Measurements from ENCODE around the gene BRCA1.

DNA sequence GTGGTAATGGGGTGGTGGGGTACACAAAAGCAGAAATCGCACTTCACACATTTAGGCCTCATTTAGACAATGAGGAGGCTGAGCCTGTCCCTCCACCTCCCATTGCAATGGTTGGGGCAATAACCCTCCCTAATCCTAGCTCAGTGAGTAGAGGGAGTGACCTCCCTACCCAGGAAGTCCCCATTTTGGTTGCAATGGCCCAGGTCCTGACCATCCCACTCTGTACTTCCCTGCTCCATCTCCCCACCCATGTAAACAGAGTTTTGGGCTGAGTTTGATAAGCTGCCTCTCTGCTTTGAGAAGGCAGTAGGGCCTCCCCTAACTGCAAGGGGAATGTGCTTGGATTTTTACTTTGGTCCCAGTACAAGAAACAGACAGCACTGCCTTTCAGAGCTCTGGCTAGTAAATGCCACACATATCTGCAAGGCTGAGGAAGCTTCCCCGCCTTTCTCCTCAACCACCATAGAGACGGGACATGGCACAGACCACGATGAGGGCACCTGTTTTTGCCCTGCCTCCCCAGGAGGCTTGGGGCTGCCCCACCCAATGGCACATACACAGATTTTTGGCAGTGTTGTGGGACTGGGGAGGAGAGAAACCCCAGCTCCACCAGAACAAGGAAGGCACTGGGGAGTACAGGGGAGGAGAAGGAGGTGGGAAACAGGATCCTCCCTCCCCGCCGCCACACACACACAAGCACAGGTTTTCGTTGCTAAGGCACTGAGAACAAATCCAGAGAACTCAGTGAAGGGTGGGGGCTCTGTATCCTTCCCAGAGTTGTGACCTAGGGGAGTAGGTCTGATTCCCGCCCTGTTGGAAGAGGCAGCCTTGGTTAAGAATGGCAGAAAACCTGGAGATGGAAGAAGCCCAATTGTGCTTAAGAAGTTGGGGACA, 110.3 kb downstream of the BRCA1 start:
- TF ChIP-seq, protein P1, sequence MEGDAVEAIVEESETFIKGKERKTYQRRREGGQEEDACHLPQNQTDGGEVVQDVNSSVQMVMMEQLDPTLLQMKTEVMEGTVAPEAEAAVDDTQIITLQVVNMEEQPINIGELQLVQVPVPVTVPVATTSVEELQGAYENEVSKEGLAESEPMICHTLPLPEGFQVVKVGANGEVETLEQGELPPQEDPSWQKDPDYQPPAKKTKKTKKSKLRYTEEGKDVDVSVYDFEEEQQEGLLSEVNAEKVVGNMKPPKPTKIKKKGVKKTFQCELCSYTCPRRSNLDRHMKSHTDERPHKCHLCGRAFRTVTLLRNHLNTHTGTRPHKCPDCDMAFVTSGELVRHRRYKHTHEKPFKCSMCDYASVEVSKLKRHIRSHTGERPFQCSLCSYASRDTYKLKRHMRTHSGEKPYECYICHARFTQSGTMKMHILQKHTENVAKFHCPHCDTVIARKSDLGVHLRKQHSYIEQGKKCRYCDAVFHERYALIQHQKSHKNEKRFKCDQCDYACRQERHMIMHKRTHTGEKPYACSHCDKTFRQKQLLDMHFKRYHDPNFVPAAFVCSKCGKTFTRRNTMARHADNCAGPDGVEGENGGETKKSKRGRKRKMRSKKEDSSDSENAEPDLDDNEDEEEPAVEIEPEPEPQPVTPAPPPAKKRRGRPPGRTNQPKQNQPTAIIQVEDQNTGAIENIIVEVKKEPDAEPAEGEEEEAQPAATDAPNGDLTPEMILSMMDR (IDR thresholded peaks at IDR 0.05): no peak
- no peak for TF ChIP-seq POLR2A (IDR thresholded peaks at IDR 0.05)

Data from adrenal gland (tissue), 5 donors.